ENCODE measurements around the gene SH3PXD2A.

The SH3PXD2A gene

GRCh38 chr10:103629581-103629980 is 225.8 kb downstream of the SH3PXD2A start:
- Histone ChIP-seq H3K4me1 (ENCODE audit: control insufficient read depth in 2 of 2, insufficient read depth in 2 of 2, low read length in 2 of 2) (no peaks in the 10 kb centered on the region), H3K4me3 (ENCODE audit: low read length in 2 of 2) (no peak overlapping the region), H3K27me3 (ENCODE audit: control insufficient read depth in 2 of 2, insufficient read depth in 2 of 2, low read length in 2 of 2) (no peaks in the 10 kb centered on the region), H3K36me3 (ENCODE audit: control insufficient read depth in 2 of 2, insufficient read depth in 2 of 2, low read length in 2 of 2) (peaks cover 42 to 43% of the 10 kb centered on the region in 2 donors), H3K9me3 (ENCODE audit: control insufficient read depth in 2 of 2, low read length in 2 of 2) (no peaks in the 10 kb centered on the region), H3K9ac (ENCODE audit: low read depth in 1 of 2, low read length in 2 of 2) (no peak overlapping the region), H3K27ac (ENCODE audit: low read depth in 2 of 2, low read length in 2 of 2) (no peak overlapping the region)

GRCh38 chr10:103627893-103628292 is 227.5 kb downstream of the SH3PXD2A start:
- Histone ChIP-seq H3K27me3 (ENCODE audit: control insufficient read depth in 2 of 2, insufficient read depth in 2 of 2, low read length in 2 of 2) (no peaks in the 10 kb centered on the region), H3K9ac (ENCODE audit: low read depth in 1 of 2, low read length in 2 of 2) (no peak overlapping the region), H3K9me3 (ENCODE audit: control insufficient read depth in 2 of 2, low read length in 2 of 2) (no peaks in the 10 kb centered on the region), H3K27ac (ENCODE audit: low read depth in 2 of 2, low read length in 2 of 2) (no peak overlapping the region), H3K4me3 (ENCODE audit: low read length in 2 of 2) (no peak overlapping the region), H3K36me3 (ENCODE audit: control insufficient read depth in 2 of 2, insufficient read depth in 2 of 2, low read length in 2 of 2) (peaks cover 50 to 59% of the 10 kb centered on the region in 2 donors), H3K4me1 (ENCODE audit: control insufficient read depth in 2 of 2, insufficient read depth in 2 of 2, low read length in 2 of 2) (no peaks in the 10 kb centered on the region)

GRCh38 chr10:103627111-103627892 is 228.1 kb downstream of the SH3PXD2A start:
- Histone ChIP-seq H3K4me1 (ENCODE audit: control insufficient read depth in 2 of 2, insufficient read depth in 2 of 2, low read length in 2 of 2) (no peaks in the 10 kb centered on the region), H3K9ac (ENCODE audit: low read depth in 1 of 2, low read length in 2 of 2) (no peak overlapping the region), H3K27ac (ENCODE audit: low read depth in 2 of 2, low read length in 2 of 2) (no peak overlapping the region), H3K36me3 (ENCODE audit: control insufficient read depth in 2 of 2, insufficient read depth in 2 of 2, low read length in 2 of 2) (peaks cover 54 to 62% of the 10 kb centered on the region in 2 donors), H3K4me3 (ENCODE audit: low read length in 2 of 2) (no peak overlapping the region), H3K9me3 (ENCODE audit: control insufficient read depth in 2 of 2, low read length in 2 of 2) (no peaks in the 10 kb centered on the region), H3K27me3 (ENCODE audit: control insufficient read depth in 2 of 2, insufficient read depth in 2 of 2, low read length in 2 of 2) (no peaks in the 10 kb centered on the region)

GRCh38 chr10:103626178-103626577 is 229.2 kb downstream of the SH3PXD2A start:
- no peaks in the 10 kb centered on the region for H3K9me3 ChIP-seq (ENCODE audit: control insufficient read depth in 2 of 2, low read length in 2 of 2)
- H3K27me3 ChIP-seq (ENCODE audit: control insufficient read depth in 2 of 2, insufficient read depth in 2 of 2, low read length in 2 of 2): no peaks in the 10 kb centered on the region
- peaks cover 61 to 65% of the 10 kb centered on the region in 2 donors for H3K36me3 ChIP-seq (ENCODE audit: control insufficient read depth in 2 of 2, insufficient read depth in 2 of 2, low read length in 2 of 2)
- no peak overlapping the region for H3K27ac ChIP-seq (ENCODE audit: low read depth in 2 of 2, low read length in 2 of 2)
- no peaks in the 10 kb centered on the region for H3K4me1 ChIP-seq (ENCODE audit: control insufficient read depth in 2 of 2, insufficient read depth in 2 of 2, low read length in 2 of 2)
- H3K4me3 ChIP-seq (ENCODE audit: low read length in 2 of 2): no peak overlapping the region
- H3K9ac ChIP-seq (ENCODE audit: low read depth in 1 of 2, low read length in 2 of 2): no peak overlapping the region

GRCh38 chr10:103622935-103623574 is 232.3 kb downstream of the SH3PXD2A start:
- Histone ChIP-seq H3K27me3 (ENCODE audit: control insufficient read depth in 2 of 2, insufficient read depth in 2 of 2, low read length in 2 of 2) (no peaks in the 10 kb centered on the region), H3K27ac (ENCODE audit: low read depth in 2 of 2, low read length in 2 of 2) (no peak overlapping the region), H3K4me3 (ENCODE audit: low read length in 2 of 2) (no peak overlapping the region), H3K4me1 (ENCODE audit: control insufficient read depth in 2 of 2, insufficient read depth in 2 of 2, low read length in 2 of 2) (peaks cover 5 to 7% of the 10 kb centered on the region in 2 donors), H3K36me3 (ENCODE audit: control insufficient read depth in 2 of 2, insufficient read depth in 2 of 2, low read length in 2 of 2) (peaks cover 62 to 69% of the 10 kb centered on the region in 2 donors), H3K9ac (ENCODE audit: low read depth in 1 of 2, low read length in 2 of 2) (no peak overlapping the region), H3K9me3 (ENCODE audit: control insufficient read depth in 2 of 2, low read length in 2 of 2) (no peaks in the 10 kb centered on the region)

GRCh38 chr10:103622286-103622685 is 233.1 kb downstream of the SH3PXD2A start:
- Histone ChIP-seq H3K4me3 (ENCODE audit: low read length in 2 of 2) (no peak overlapping the region), H3K9ac (ENCODE audit: low read depth in 1 of 2, low read length in 2 of 2) (no peak overlapping the region), H3K27me3 (ENCODE audit: control insufficient read depth in 2 of 2, insufficient read depth in 2 of 2, low read length in 2 of 2) (no peaks in the 10 kb centered on the region), H3K9me3 (ENCODE audit: control insufficient read depth in 2 of 2, low read length in 2 of 2) (no peaks in the 10 kb centered on the region), H3K36me3 (ENCODE audit: control insufficient read depth in 2 of 2, insufficient read depth in 2 of 2, low read length in 2 of 2) (peaks cover 59 to 66% of the 10 kb centered on the region in 2 donors), H3K27ac (ENCODE audit: low read depth in 2 of 2, low read length in 2 of 2) (no peak overlapping the region), H3K4me1 (ENCODE audit: control insufficient read depth in 2 of 2, insufficient read depth in 2 of 2, low read length in 2 of 2) (peaks cover 5 to 8% of the 10 kb centered on the region in 2 donors)

- H3K27ac ChIP-seq (ENCODE audit: low read depth in 2 of 2, low read length in 2 of 2): no peak overlapping the region
- H3K36me3 ChIP-seq (ENCODE audit: control insufficient read depth in 2 of 2, insufficient read depth in 2 of 2, low read length in 2 of 2): peaks cover 57 to 65% of the 10 kb centered on the region in 2 donors
- H3K9ac ChIP-seq (ENCODE audit: low read depth in 1 of 2, low read length in 2 of 2): no peak overlapping the region
- H3K27me3 ChIP-seq (ENCODE audit: control insufficient read depth in 2 of 2, insufficient read depth in 2 of 2, low read length in 2 of 2): no peaks in the 10 kb centered on the region
- no peak overlapping the region for H3K4me3 ChIP-seq (ENCODE audit: low read length in 2 of 2)
- peaks cover 5 to 12% of the 10 kb centered on the region in 2 donors for H3K4me1 ChIP-seq (ENCODE audit: control insufficient read depth in 2 of 2, insufficient read depth in 2 of 2, low read length in 2 of 2)
- H3K9me3 ChIP-seq (ENCODE audit: control insufficient read depth in 2 of 2, low read length in 2 of 2): no peaks in the 10 kb centered on the region
Measured at GRCh38 chr10:103621783-103622125, 233.6 kb downstream of the SH3PXD2A start.

GRCh38 chr10:103620891-103621782 is 234.2 kb downstream of the SH3PXD2A start:
- Histone ChIP-seq H3K27me3 (ENCODE audit: control insufficient read depth in 2 of 2, insufficient read depth in 2 of 2, low read length in 2 of 2) (no peaks in the 10 kb centered on the region), H3K9ac (ENCODE audit: low read depth in 1 of 2, low read length in 2 of 2) (no peak overlapping the region), H3K4me1 (ENCODE audit: control insufficient read depth in 2 of 2, insufficient read depth in 2 of 2, low read length in 2 of 2) (peaks cover 5 to 15% of the 10 kb centered on the region in 2 donors), H3K4me3 (ENCODE audit: low read length in 2 of 2) (no peak overlapping the region), H3K27ac (ENCODE audit: low read depth in 2 of 2, low read length in 2 of 2) (no peak overlapping the region), H3K9me3 (ENCODE audit: control insufficient read depth in 2 of 2, low read length in 2 of 2) (no peaks in the 10 kb centered on the region), H3K36me3 (ENCODE audit: control insufficient read depth in 2 of 2, insufficient read depth in 2 of 2, low read length in 2 of 2) (peaks cover 58 to 64% of the 10 kb centered on the region in 2 donors)

- Histone ChIP-seq H3K36me3 (ENCODE audit: control insufficient read depth in 2 of 2, insufficient read depth in 2 of 2, low read length in 2 of 2) (peaks cover 56 to 64% of the 10 kb centered on the region in 2 donors), H3K27ac (ENCODE audit: low read depth in 2 of 2, low read length in 2 of 2) (peak overlapping the region in 1 of 2 donors; percentile 20), H3K4me1 (ENCODE audit: control insufficient read depth in 2 of 2, insufficient read depth in 2 of 2, low read length in 2 of 2) (peaks cover 5 to 17% of the 10 kb centered on the region in 2 donors)
Measured at GRCh38 chr10:103620352-103620740, 235.0 kb downstream of the SH3PXD2A start.

More at GRCh38 chr10:103620352-103620740, 235.0 kb downstream of the SH3PXD2A start:
- no peaks in the 10 kb centered on the region for H3K9me3 ChIP-seq (ENCODE audit: control insufficient read depth in 2 of 2, low read length in 2 of 2)
- H3K9ac ChIP-seq (ENCODE audit: low read depth in 1 of 2, low read length in 2 of 2): no peak overlapping the region
- H3K4me3 ChIP-seq (ENCODE audit: low read length in 2 of 2): no peak overlapping the region
- no peaks in the 10 kb centered on the region for H3K27me3 ChIP-seq (ENCODE audit: control insufficient read depth in 2 of 2, insufficient read depth in 2 of 2, low read length in 2 of 2)

Data from mucosa of rectum (tissue), 2 donors.